Epithelial cell of proximal tubule (primary cell): ENCODE results near the gene INVS. TPM values are rescaled to one million over a fixed set of nuclear protein-coding genes. Genes with fewer than 3 reads are reported as not detected.

ENCODE experiments used
- DNase-seq: peaks from one replicate; pipeline ENCODE4 v3.0.0-alpha.2; 2011; ENCODE audit warnings: low read depth
- H3K4me3 ChIP-seq: 2 replicates; pipeline ENCODE4 v1.5.1; 2011; ENCODE audit warnings: low read depth, mild to moderate bottlenecking, low read length
- total RNA-seq: library from RNA; depleted of rRNA; stranded (reverse); fragments of >200 nt; gene quantifications from 2 replicates; pipeline ENCODE4 v1.2.3, GENCODE V29; 2015
- TF ChIP-seq, protein P1 (sequence below): conservative IDR thresholded peaks from 2 replicates; pipeline ENCODE4 v1.5.1; 2012; ENCODE audit warnings: low read depth, mild to moderate bottlenecking, low read length

Gene INVS
- total RNA-seq, 1 donor from 2014 or later, result 9.1 TPM

DNA sequence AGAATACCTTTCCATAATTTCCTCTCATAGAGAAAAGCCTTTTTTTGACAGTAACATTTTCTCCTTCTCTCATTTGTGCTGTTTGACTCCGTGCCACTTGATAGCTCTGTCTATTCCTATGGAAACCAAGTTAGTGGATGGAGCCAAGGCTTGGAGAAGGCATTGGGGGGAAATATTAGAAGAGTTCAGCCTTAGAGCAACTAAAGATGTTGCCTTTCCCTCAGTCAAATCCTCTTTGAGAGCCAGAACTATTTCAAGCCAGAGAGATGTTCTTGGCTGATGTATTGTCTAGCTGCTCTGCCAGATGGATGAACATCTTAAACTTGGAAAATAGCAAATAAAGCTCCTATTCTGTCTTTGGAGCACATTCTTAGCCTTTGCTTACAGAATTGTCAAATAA lies 112.4 kb downstream of the INVS start:
- TF ChIP-seq, protein P1, sequence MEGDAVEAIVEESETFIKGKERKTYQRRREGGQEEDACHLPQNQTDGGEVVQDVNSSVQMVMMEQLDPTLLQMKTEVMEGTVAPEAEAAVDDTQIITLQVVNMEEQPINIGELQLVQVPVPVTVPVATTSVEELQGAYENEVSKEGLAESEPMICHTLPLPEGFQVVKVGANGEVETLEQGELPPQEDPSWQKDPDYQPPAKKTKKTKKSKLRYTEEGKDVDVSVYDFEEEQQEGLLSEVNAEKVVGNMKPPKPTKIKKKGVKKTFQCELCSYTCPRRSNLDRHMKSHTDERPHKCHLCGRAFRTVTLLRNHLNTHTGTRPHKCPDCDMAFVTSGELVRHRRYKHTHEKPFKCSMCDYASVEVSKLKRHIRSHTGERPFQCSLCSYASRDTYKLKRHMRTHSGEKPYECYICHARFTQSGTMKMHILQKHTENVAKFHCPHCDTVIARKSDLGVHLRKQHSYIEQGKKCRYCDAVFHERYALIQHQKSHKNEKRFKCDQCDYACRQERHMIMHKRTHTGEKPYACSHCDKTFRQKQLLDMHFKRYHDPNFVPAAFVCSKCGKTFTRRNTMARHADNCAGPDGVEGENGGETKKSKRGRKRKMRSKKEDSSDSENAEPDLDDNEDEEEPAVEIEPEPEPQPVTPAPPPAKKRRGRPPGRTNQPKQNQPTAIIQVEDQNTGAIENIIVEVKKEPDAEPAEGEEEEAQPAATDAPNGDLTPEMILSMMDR, result no peak
- DNase-seq, result no peak
- no peak overlapping the region for H3K4me3 ChIP-seq

DNA sequence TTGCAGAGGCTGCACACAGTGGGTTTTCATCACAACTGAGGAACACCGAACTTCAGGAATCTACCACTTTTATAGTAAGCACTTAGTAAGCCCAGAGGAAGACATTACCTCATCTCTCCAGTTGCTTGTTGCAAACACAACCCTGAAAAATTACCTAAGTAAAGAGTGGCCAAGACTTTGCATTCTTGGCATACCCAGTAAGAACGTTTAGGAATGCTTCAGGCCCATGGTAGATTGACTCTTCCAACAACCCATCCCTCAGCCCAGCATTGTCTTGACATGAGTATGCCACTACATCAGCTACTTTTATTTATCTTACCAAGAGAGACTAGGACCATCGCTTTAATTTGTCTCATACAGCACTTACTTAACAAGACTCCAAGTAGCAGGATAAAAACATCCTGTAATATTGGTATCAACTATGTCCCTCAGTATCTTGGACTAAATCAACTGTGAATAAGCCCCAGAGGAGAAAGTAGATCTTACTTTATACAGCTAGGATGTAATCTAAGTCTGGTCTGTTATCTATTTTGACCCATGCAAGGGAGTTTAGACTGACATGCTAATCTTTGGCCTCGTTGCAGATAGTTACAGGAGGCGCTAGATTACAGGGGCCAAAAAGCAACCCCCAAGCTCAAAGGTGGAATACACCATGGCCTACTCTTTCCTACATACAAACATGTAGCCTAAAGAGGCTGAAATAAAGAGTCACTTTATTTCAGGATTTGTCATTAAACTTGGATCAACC lies 114.9 kb downstream of the INVS start:
- no peak overlapping the region for H3K4me3 ChIP-seq
- DNase-seq, result peak; percentile 62
- TF ChIP-seq, protein P1, result no peak

DNA sequence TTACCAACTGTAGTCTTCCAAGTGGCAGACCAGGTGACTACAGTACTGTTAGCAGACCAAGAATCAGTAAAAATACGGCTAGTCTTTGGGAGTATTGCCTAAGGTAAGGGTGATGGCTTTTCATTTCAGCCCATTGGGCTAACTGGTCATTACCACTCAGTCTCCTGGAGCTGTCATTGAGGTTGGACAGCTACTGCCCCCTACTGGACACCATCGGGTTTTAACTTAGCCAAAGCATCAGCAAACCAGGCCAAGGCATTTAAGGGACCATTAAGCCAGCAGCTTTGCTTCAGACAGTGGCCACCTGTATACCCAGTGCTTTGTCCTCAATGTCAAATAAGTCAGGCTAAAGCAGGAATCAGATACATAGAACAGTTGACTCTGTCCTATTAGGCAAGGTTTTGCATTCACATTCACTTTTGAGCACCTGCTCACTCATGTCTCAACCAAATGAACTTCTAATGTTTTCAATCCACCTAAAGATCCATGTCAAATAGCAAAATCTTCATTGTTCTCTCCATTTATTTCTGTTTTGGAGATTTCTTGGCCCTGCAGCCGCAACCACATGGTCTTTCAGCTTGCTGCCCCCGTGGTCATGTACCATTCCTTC lies 117.2 kb downstream of the INVS start:
- no peak for DNase-seq
- TF ChIP-seq, protein P1, result peak; percentile 83
- H3K4me3 ChIP-seq, result no peak overlapping the region

DNA sequence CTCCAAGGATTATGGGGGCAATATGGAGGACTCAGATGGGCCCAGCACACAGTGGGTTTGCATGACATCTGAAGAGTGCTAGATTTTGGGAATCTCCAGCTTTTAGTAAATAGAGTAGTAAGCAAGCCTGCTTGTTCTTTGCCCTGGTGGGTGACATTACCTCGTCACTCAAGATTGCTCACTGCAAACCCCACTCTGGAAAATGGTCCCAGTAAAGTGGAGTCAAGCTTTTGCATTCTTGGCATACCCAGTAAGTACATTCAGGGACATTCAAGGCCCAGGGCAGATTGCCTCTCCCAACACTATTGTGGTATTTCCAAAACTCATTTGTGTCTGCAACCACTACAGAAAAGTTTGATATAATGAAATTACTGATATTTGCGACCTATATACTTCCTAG lies 118.5 kb downstream of the INVS start:
- H3K4me3 ChIP-seq, result no peak overlapping the region
- DNase-seq, result no peak
- TF ChIP-seq, protein P1, result no peak

DNA sequence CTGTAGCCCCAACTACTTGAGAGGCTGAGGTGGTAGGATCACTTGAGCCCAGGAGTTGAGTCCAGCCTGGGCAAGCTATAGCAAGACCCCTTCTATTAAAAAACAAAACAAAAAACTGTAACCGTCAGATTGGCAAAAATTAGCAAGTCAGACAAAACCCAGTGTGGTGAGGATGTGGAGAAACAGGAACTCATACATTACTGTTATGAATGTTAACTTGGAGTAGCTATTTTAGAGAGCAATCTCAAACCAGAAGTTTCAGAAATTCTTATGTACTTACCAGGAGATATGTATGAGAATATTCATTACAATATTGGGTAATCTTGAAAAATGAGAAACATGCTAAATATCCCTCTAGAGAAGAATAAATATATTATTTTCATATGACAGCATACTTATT lies 120.3 kb downstream of the INVS start:
- TF ChIP-seq, protein P1, result no peak
- no peak overlapping the region for H3K4me3 ChIP-seq
- DNase-seq, result no peak

DNA sequence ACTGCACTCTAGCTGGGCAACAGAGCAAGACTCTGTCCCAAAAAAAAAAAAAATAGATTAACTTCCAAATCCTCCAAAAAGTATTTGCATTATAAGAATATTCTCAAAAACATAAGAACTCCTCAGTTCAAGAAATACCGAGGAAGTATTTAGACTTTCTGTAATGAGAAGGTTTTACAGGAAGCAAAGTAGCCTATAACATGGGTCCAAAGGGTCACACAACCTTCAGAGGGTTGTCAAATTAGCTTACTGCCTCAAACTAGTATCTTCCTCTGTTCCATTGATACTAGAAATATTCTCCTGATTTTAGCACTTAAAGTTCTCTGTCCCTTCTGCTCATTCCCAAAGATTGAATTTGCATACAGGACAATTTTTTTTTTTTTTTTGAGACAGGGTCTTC lies 121.9 kb downstream of the INVS start:
- no peak overlapping the region for H3K4me3 ChIP-seq
- TF ChIP-seq, protein P1, result no peak
- no peak for DNase-seq

DNA sequence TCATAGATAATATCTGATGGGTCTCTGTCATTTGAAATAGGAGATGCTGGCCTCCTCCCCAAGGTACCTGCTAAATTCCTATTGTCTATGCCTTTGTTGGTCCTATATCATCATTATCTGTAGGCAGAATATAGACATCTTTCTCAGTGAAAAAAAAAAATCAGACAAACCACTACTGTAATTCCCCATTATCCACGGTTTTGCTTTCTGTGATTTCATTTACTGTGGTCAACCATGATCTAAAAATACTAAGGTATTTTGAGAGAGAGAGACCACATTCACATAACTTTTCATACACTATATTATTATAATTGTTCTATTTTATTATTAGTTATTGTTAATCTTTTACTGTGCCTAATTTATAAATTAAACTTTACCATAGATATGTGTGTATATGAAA lies 122.5 kb downstream of the INVS start:
- H3K4me3 ChIP-seq, result no peak overlapping the region
- no peak for DNase-seq
- TF ChIP-seq, protein P1, result no peak
